Naive thymus-derived CD8-positive, alpha-beta T cell (primary cell): ENCODE results near the gene LYPD6. TPM values are rescaled to one million over a fixed set of nuclear protein-coding genes. Genes with fewer than 3 reads are reported as not detected.

Experiments used
- ATAC-seq, 2 donors: fragments of 150-1000 bp; cut with Tn5 transposase in 1 of 2; sonication (Bioruptor Pico), chemical (Tn5 transposase) in 1 of 2; 1 replicate in 1 of 2; 2 replicates in 1 of 2; pipeline ENCODE4 v1.10.0; 2021; ENCODE audit warnings: mild to moderate bottlenecking in 2 of 2, moderate library complexity in 2 of 2
- POLR2A ChIA-PET: fragments of 350-600 bp; sonication (Branson Sonifier 250); formaldehyde crosslinking; loops from one replicate; lab custom pipeline; 2021; ENCODE audit warnings: antibody characterized with exemption; lab: Charles Lee
- DNase-seq, 10 donors: peaks; one replicate each; pipeline versions ENCODE4 v3.0.0 to v3.0.0-alpha.2; 2020 to 2022
- H3K27ac Mint-ChIP-seq, 10 donors: one replicate each; pipeline ENCODE4 v1.8.0; 2020 to 2022; ENCODE audit warnings: mild to moderate bottlenecking in 10 of 10, mixed read lengths in 10 of 10, moderate library complexity in 4 of 10, inconsistent platforms in 1 of 10
- H3K27me3 Mint-ChIP-seq, 5 donors: one replicate each; pipeline ENCODE4 v1.8.0; 2021 to 2022; ENCODE audit warnings: mixed read lengths in 5 of 5
- H3K36me3 Mint-ChIP-seq, 3 donors: one replicate each; pipeline ENCODE4 v1.8.0; 2020 to 2022; ENCODE audit warnings: mixed read lengths in 3 of 3, mild to moderate bottlenecking in 2 of 3, inconsistent platforms in 1 of 3
- H3K4me1 Mint-ChIP-seq, 4 donors: one replicate each; pipeline ENCODE4 v1.8.0; 2021 to 2022; ENCODE audit warnings: mixed read lengths in 4 of 4
- H3K4me3 Mint-ChIP-seq, 10 donors: one replicate each; pipeline ENCODE4 v1.8.0; 2020 to 2022; ENCODE audit warnings: mild to moderate bottlenecking in 10 of 10, mixed read lengths in 10 of 10, moderate library complexity in 6 of 10, inconsistent platforms in 1 of 10
- H3K9me3 Mint-ChIP-seq, 9 donors: one replicate each; pipeline ENCODE4 v1.8.0; 2020 to 2022; ENCODE audit warnings: mixed read lengths in 9 of 9, mild to moderate bottlenecking in 3 of 9, inconsistent platforms in 1 of 9, moderate library complexity in 1 of 9
- polyA plus RNA-seq, 3 donors: library from polyadenylated mRNA; unstranded; fragments of 300-500 nt; fragmentation: Illumina TruSeq; gene quantifications; one replicate each; pipeline ENCODE4 v1.2.3, GENCODE V29; 2021
- total RNA-seq, 8 experiments: library from RNA in 2 of 8; stranded (reverse) in 2 of 8; gene quantifications; one replicate each; pipeline ENCODE4 v1.2.3 and lab custom pipeline; 2021 to 2026

Gene LYPD6
- total and polyA plus RNA-seq, 5 experiments from 2014 or later = not detected

DNA sequence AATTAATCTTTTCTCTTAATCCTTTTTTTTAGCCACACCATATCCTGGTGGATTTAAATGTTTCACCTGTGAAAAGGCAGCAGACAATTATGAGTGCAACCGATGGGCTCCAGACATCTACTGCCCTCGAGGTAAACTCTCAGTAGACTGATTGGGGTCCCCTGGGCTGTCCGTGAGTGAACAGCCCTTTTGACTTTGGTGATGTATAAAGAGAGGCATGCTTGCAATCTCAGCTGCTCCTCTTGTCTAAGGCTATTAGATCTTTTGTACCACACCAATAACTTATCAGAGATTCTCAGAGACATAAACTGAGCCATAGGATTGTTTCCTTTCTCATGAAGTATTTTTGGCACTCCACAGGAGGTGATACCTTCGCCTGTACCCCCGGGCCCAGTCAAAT is 118.6 kb downstream of the LYPD6 start:
- POLR2A ChIA-PET = no interaction called here
- DNase-seq (no peak), ATAC-seq (no peak)
- H3K27ac Mint-ChIP-seq = no peak overlapping the region
- H3K36me3 Mint-ChIP-seq = no peaks in the 10 kb centered on the region
- H3K4me3 Mint-ChIP-seq = no peak overlapping the region
- H3K4me1 Mint-ChIP-seq = no peaks in the 10 kb centered on the region
- H3K9me3 Mint-ChIP-seq = no peaks in the 10 kb centered on the region
- H3K27me3 Mint-ChIP-seq = peaks cover 0 to 11% (median 0%) of the 10 kb centered on the region in 5 donors

- Mint-ChIP-seq H3K36me3 (no peaks in the 10 kb centered on the region), H3K27ac (no peak overlapping the region), H3K9me3 (peaks cover 0 to 4% (median 0%) of the 10 kb centered on the region in 9 donors), H3K4me1 (no peaks in the 10 kb centered on the region), H3K4me3 (no peak overlapping the region), H3K27me3 (peaks cover 0 to 4% (median 2%) of the 10 kb centered on the region in 5 donors)
- POLR2A ChIA-PET = no interaction called here
- ATAC-seq (no peak), DNase-seq (no peak)
Measured at GRCh38 chr2:149451417-149452165, 121.2 kb downstream of the LYPD6 start.

- no peak for ATAC-seq
- H3K27ac Mint-ChIP-seq = no peak overlapping the region
- POLR2A ChIA-PET = no interaction called here
- peaks cover 0 to 17% (median 2%) of the 10 kb centered on the region in 3 donors for H3K36me3 Mint-ChIP-seq
- H3K4me1 Mint-ChIP-seq = no peaks in the 10 kb centered on the region
- peaks cover 0 to 10% (median 2%) of the 10 kb centered on the region in 5 donors for H3K27me3 Mint-ChIP-seq
- peaks cover 7 to 45% (median 26%) of the 10 kb centered on the region in 9 donors for H3K9me3 Mint-ChIP-seq
- no peak overlapping the region for H3K4me3 Mint-ChIP-seq
- DNase-seq = no peak
Measured at GRCh38 chr2:149456285-149456684, 125.9 kb downstream of the LYPD6 start.

- Mint-ChIP-seq H3K27me3 (peaks cover 0 to 10% (median 0%) of the 10 kb centered on the region in 5 donors), H3K4me1 (no peaks in the 10 kb centered on the region), H3K9me3 (peaks cover 12 to 53% (median 26%) of the 10 kb centered on the region in 9 donors), H3K4me3 (peak overlapping the region in 1 of 10 donors; percentile 45), H3K36me3 (peaks cover 0 to 22% (median 4%) of the 10 kb centered on the region in 3 donors), H3K27ac (no peak overlapping the region)
- ATAC-seq (no peak), DNase-seq (no peak)
- POLR2A ChIA-PET = no interaction called here
Measured at GRCh38 chr2:149458502-149458901, 128.1 kb downstream of the LYPD6 start.

DNA sequence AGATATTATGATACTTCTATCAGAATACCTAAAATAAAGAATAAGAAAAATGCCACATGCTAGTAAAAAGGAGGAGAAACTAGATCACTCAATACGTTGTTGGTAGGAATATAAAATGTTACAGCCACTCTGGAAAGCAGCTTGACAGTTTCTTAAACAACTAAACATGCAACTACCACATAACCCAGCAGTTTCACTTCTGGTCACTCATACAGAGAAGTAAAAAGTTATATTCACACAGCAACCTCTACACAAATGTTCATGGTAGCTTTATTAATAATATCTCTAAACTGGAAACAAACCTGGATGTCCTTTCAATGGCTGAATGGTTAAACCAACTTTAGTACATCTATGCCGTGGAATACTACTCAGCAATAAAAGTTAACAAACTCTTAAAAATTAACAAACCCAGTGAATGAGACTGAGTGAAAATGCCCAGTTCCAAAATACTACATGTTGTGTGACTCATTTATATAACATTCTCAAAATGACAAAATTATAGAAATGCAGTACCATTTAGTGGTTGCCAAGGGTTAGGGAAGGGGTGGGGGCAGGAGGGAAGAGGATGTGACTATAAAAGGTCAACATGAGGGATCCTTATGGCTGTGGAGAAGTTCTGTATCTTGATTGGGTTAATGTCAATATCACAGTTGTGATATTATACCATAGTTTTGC is 133.1 kb downstream of the LYPD6 start:
- Mint-ChIP-seq H3K4me1 (no peaks in the 10 kb centered on the region), H3K4me3 (no peak overlapping the region), H3K36me3 (peaks cover 0 to 18% (median 2%) of the 10 kb centered on the region in 3 donors), H3K27ac (no peak overlapping the region), H3K27me3 (peaks cover 0 to 5% (median 0%) of the 10 kb centered on the region in 5 donors), H3K9me3 (peaks cover 12 to 35% (median 17%) of the 10 kb centered on the region in 9 donors)
- POLR2A ChIA-PET = no interaction called here
- DNase-seq (no peak), ATAC-seq (no peak)

DNA sequence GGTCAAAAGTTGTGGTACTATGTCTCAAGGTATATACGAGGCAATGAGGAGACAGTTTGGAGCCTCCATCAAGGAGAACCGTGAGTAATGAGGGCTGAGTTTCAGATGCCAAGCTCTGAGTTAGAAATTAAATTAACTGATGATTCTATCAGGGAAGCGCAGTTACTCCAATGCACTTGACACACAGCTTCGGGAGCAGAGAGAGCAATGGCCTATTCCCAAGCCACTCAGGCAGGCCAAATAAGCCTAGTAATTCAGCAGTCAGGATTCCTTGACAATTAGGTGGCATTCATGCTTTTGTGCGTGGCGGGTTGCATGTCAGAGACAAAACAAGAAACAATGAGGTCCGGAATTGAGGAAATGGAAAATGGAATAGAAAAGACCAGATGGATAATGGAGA is 134.0 kb downstream of the LYPD6 start:
- H3K4me1 Mint-ChIP-seq = no peaks in the 10 kb centered on the region
- no peak for ATAC-seq
- DNase-seq = no peak
- no peak overlapping the region for H3K4me3 Mint-ChIP-seq
- no peak overlapping the region for H3K27ac Mint-ChIP-seq
- POLR2A ChIA-PET = no interaction called here
- peaks cover 0 to 9% (median 0%) of the 10 kb centered on the region in 5 donors for H3K27me3 Mint-ChIP-seq
- H3K9me3 Mint-ChIP-seq = peaks cover 5 to 26% (median 9%) of the 10 kb centered on the region in 9 donors
- peaks cover 0 to 11% (median 2%) of the 10 kb centered on the region in 3 donors for H3K36me3 Mint-ChIP-seq

GRCh38 chr2:149465873-149466272 is 135.5 kb downstream of the LYPD6 start:
- Mint-ChIP-seq H3K4me3 (no peak overlapping the region), H3K36me3 (peaks cover 0 to 5% (median 2%) of the 10 kb centered on the region in 3 donors), H3K9me3 (peaks cover under 1 to 12% (median 5%) of the 10 kb centered on the region in 9 donors), H3K27ac (no peak overlapping the region), H3K4me1 (no peaks in the 10 kb centered on the region), H3K27me3 (peaks cover 0 to 9% (median 0%) of the 10 kb centered on the region in 5 donors)
- POLR2A ChIA-PET = no interaction called here
- no peak for ATAC-seq
- no peak for DNase-seq

DNA sequence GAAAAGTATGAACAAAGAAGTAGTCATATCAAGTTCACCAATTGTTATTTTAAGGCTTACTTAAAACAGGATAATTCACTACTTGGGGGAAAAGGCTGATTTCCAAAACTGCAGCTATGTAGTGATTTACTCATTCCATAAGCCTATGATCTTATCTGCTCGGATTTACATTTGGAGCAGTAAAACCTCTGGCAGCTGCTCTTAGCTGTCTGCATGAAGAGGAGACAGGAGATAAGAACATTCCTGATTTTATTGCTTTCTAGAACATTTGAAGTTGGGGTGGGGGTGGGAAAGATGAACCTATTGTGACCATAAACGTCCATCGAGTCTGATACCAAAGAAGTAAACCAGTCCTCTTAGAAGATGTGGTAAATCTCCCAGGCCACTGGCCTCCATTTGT is 136.2 kb downstream of the LYPD6 start:
- peaks cover 0 to 9% (median 3%) of the 10 kb centered on the region in 5 donors for H3K27me3 Mint-ChIP-seq
- H3K36me3 Mint-ChIP-seq = peaks cover 0 to 2% (median under 1%) of the 10 kb centered on the region in 3 donors
- no peak overlapping the region for H3K4me3 Mint-ChIP-seq
- no peak for ATAC-seq
- H3K27ac Mint-ChIP-seq = no peak overlapping the region
- no peak for DNase-seq
- H3K9me3 Mint-ChIP-seq = peaks cover 0 to 4% (median 3%) of the 10 kb centered on the region in 9 donors
- POLR2A ChIA-PET = no interaction called here
- no peaks in the 10 kb centered on the region for H3K4me1 Mint-ChIP-seq

- H3K36me3 Mint-ChIP-seq = no peaks in the 10 kb centered on the region
- DNase-seq = no peak
- POLR2A ChIA-PET = no interaction called here
Measured at GRCh38 chr2:149467436-149467835, 137.0 kb downstream of the LYPD6 start.

DNA sequence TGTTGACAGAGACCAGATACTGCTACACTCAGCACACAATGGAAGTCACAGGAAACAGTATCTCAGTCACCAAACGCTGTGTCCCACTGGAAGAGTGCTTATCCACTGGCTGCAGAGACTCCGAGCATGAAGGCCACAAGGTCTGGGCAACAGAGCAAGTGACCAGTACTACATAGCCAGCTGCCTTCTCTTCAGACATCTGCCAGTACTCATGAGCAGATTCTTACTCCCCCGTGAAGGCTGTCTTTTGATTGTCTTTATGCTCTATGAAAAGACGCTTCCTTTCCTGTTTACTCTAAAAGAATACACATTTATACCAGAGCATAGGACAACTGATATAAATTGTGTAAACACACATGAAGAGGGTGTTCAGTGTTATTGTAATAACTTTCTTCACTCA is 138.2 kb downstream of the LYPD6 start:
- no peak overlapping the region for H3K4me3 Mint-ChIP-seq
- peaks cover 0 to 9% (median 5%) of the 10 kb centered on the region in 5 donors for H3K27me3 Mint-ChIP-seq
- no peaks in the 10 kb centered on the region for H3K4me1 Mint-ChIP-seq
- H3K9me3 Mint-ChIP-seq = no peaks in the 10 kb centered on the region
- no peak overlapping the region for H3K27ac Mint-ChIP-seq
- ATAC-seq = no peak
- no peaks in the 10 kb centered on the region for H3K36me3 Mint-ChIP-seq
- no peak for DNase-seq
- POLR2A ChIA-PET = no interaction called here

More at GRCh38 chr2:149467436-149467835, 137.0 kb downstream of the LYPD6 start:
- H3K4me1 Mint-ChIP-seq = no peaks in the 10 kb centered on the region
- no peak overlapping the region for H3K27ac Mint-ChIP-seq
- peaks cover 0 to 9% (median 3%) of the 10 kb centered on the region in 5 donors for H3K27me3 Mint-ChIP-seq
- no peaks in the 10 kb centered on the region for H3K9me3 Mint-ChIP-seq
- no peak for ATAC-seq
- no peak overlapping the region for H3K4me3 Mint-ChIP-seq

DNA sequence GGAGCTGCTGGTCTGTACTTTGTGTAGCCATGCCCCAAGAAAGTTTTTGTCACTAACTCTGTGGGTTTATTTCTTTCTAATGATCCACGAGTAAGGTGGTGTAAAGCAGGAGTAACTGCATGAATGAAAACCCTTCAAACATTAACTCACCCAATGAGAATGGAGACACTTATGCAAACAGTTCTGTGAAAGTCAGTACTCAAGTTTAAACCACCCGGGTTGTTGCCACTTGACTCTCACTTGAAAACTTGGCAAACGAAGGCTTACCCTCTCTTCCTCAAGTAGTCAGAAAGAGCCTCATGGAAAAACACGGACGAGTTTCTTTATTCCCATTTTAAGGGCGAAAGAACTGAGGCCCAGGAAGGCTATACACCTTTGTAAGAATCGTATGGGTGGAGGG is 139.7 kb downstream of the LYPD6 start:
- H3K4me3 Mint-ChIP-seq = no peak overlapping the region
- H3K9me3 Mint-ChIP-seq = peaks cover 0 to 2% (median 0%) of the 10 kb centered on the region in 9 donors
- POLR2A ChIA-PET = no interaction called here
- H3K27ac Mint-ChIP-seq = no peak overlapping the region
- DNase-seq = no peak
- no peaks in the 10 kb centered on the region for H3K4me1 Mint-ChIP-seq
- no peak for ATAC-seq
- peaks cover 0 to 9% (median 5%) of the 10 kb centered on the region in 5 donors for H3K27me3 Mint-ChIP-seq
- no peaks in the 10 kb centered on the region for H3K36me3 Mint-ChIP-seq

DNA sequence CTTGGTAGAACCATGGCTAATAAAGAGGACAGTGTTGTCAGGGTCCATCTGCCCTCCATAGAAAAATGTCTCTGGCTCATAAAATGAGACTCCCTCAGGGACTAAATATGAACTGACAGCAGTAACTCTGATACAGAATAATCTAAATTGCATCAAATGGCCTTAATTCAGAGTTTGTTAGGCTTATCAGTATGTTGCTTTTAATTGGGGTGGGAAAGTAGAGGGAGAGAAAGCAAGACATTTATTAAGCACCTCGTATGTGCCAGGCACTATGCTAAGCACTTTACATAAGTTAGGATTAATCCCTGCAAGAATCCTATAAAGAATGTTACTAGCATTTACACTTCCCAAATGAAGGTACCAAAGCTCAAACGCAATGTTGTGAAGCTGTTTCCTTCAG is 142.0 kb downstream of the LYPD6 start:
- no peaks in the 10 kb centered on the region for H3K36me3 Mint-ChIP-seq
- DNase-seq = no peak
- no peak overlapping the region for H3K27ac Mint-ChIP-seq
- POLR2A ChIA-PET = no interaction called here
- H3K4me1 Mint-ChIP-seq = no peaks in the 10 kb centered on the region
- H3K27me3 Mint-ChIP-seq = peaks cover 0 to 9% (median 5%) of the 10 kb centered on the region in 5 donors
- H3K4me3 Mint-ChIP-seq = no peak overlapping the region
- peaks cover 0 to 2% (median 0%) of the 10 kb centered on the region in 9 donors for H3K9me3 Mint-ChIP-seq
- no peak for ATAC-seq

GRCh38 chr2:149473068-149473467 is 142.7 kb downstream of the LYPD6 start:
- no peaks in the 10 kb centered on the region for H3K36me3 Mint-ChIP-seq
- H3K4me1 Mint-ChIP-seq = no peaks in the 10 kb centered on the region
- POLR2A ChIA-PET = no interaction called here
- no peak overlapping the region for H3K27ac Mint-ChIP-seq
- no peak for ATAC-seq
- H3K4me3 Mint-ChIP-seq = no peak overlapping the region
- peaks cover 0 to 2% (median 0%) of the 10 kb centered on the region in 9 donors for H3K9me3 Mint-ChIP-seq
- DNase-seq = no peak
- H3K27me3 Mint-ChIP-seq = peaks cover 0 to 8% (median 5%) of the 10 kb centered on the region in 5 donors
